ENCODE data around the gene ADAMTS9. TPM values are rescaled to one million over a fixed set of nuclear protein-coding genes. Genes with fewer than 3 reads are reported as not detected.

Gene ADAMTS9
- total RNA-seq, 1 donor from 2014 or later = 261 TPM

DNA sequence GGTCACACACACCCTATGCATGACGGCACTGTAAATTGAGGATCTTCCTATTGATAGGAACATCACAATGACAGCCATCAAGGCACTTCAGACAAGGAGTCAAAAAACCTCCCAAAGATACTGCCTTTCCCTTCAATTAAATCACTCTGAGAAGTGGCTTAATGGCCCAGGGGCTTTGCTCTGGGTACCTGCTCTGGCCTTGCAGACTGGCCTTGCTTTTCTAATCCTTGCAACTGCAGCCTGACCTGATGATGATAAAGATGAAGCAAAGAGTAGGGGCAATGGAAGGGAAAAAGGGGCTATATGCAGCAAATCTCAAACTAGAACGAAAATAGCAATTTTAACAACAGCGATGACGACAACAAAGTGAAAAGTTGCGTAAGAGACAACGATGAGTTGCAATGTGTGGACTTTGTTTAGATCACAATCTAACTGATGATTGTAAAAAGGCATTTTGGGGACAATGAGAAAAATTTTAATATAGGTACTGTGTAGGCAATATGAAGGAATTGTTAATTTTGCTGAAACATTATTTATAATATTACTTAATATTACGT is 14.6 kb downstream of the ADAMTS9 start:
- H3K4me3 Mint-ChIP-seq (ENCODE audit: unreplicated experiment) = no peak overlapping the region
- no peaks in the 10 kb centered on the region for H3K27me3 Mint-ChIP-seq (ENCODE audit: unreplicated experiment)
- H3K9me3 Mint-ChIP-seq (ENCODE audit: unreplicated experiment) = no peaks in the 10 kb centered on the region
- no peak for TF ChIP-seq CTCF (IDR thresholded peaks at IDR 0.05; ENCODE audit: unreplicated experiment)
- peaks cover 59% of the 10 kb centered on the region for H3K36me3 Mint-ChIP-seq (ENCODE audit: low read depth, unreplicated experiment)
- peaks cover 48% of the 10 kb centered on the region for H3K4me1 Mint-ChIP-seq (ENCODE audit: unreplicated experiment)
- H3K27ac Mint-ChIP-seq (ENCODE audit: unreplicated experiment) = no peak overlapping the region
- DNase-seq (ENCODE audit: low spot score) = no peak

DNA sequence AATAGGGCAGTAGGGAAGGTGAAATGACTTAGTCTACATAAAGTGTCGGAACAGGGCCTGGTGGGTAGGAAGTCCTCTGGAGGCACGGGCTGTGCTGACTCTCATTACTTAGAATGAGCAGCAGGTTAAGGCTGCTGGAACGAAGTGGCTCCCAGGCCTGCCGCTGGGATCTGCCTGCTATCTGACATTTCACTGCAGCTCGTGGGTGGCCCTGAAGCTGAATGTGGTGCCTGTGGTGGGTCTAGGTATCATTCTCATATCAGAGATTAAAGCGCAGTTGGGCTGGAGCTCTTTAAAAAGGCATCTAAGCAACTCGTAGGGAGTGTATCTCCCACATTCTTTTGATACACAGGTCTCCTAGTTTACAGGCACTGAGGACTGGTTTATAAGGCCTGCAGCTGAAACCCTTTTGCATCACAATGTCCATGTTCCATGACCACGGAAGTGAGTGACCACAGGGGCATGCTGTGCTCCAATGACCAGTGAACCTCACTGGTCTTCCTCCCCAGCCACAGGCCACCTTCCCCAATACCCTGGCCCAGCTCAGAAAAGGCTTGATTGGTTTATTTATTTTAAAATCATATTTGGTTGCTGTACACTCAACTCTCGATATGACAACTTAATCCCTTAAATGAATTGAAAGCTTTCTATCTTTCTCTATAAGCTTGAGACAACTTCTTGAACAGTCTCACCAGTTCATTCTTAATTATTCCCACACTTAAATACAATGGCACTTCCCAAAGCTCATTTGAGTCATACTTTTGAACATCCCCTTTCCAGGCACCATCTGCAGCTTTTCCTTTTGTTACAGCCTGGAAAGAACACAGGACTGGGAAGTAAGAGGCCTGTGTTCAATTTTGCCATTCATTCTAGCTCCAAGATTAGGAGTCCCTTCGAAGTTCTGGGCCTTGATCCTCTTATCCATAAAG is 19.0 kb downstream of the ADAMTS9 start:
- Mint-ChIP-seq H3K27me3 (ENCODE audit: unreplicated experiment) (no peaks in the 10 kb centered on the region), H3K36me3 (ENCODE audit: low read depth, unreplicated experiment) (peaks cover 59% of the 10 kb centered on the region), H3K4me1 (ENCODE audit: unreplicated experiment) (peaks cover 37% of the 10 kb centered on the region), H3K27ac (ENCODE audit: unreplicated experiment) (no peak overlapping the region), H3K9me3 (ENCODE audit: unreplicated experiment) (no peaks in the 10 kb centered on the region), H3K4me3 (ENCODE audit: unreplicated experiment) (peak overlapping the region; percentile 27)
- no peak for TF ChIP-seq CTCF (IDR thresholded peaks at IDR 0.05; ENCODE audit: unreplicated experiment)
- no peak for DNase-seq (ENCODE audit: low spot score)

DNA sequence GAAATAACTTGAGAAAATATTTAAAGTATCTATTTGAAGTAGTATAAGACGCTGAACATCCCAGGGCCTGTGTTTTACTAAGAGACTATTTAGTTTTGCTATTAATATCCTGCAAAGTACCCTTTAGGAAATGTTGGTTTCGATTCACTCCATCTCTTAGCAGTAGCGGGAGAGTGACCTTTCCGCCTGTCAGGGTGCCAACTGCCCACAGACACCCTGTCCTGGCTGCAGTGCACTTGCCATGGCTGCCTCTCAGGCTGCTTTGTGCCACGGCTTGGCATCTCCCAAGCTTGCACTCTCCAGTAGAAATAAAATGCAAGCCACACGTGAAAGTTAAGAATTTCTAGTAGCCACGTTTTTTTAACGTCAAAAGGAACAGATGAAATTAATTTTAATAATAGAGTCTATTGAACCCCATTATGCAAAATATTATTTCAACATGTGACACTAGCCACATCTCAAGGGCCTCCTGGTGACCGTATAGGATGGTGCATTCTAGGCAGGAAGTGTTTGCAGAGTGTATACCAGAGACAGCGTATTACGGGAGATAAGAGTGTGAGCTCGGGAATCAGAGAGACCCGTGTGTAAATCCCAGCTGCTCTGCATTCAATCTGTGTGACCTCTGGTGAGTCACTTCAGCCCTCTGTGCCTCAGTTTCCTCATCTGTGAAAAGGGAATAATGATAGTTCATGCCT is 19.8 kb downstream of the ADAMTS9 start:
- no peak overlapping the region for H3K27ac Mint-ChIP-seq (ENCODE audit: unreplicated experiment)
- peaks cover 58% of the 10 kb centered on the region for H3K36me3 Mint-ChIP-seq (ENCODE audit: low read depth, unreplicated experiment)
- no peak for TF ChIP-seq CTCF (IDR thresholded peaks at IDR 0.05; ENCODE audit: unreplicated experiment)
- no peaks in the 10 kb centered on the region for H3K9me3 Mint-ChIP-seq (ENCODE audit: unreplicated experiment)
- peak overlapping the region; percentile 27 for H3K4me3 Mint-ChIP-seq (ENCODE audit: unreplicated experiment)
- H3K4me1 Mint-ChIP-seq (ENCODE audit: unreplicated experiment) = peaks cover 37% of the 10 kb centered on the region
- H3K27me3 Mint-ChIP-seq (ENCODE audit: unreplicated experiment) = no peaks in the 10 kb centered on the region
- no peak for DNase-seq (ENCODE audit: low spot score)

GRCh38 chr3:64667138-64667537 is 20.7 kb downstream of the ADAMTS9 start:
- Mint-ChIP-seq H3K9me3 (ENCODE audit: unreplicated experiment) (no peaks in the 10 kb centered on the region), H3K27ac (ENCODE audit: unreplicated experiment) (no peak overlapping the region), H3K27me3 (ENCODE audit: unreplicated experiment) (no peaks in the 10 kb centered on the region), H3K36me3 (ENCODE audit: low read depth, unreplicated experiment) (peaks cover 58% of the 10 kb centered on the region), H3K4me3 (ENCODE audit: unreplicated experiment) (peak overlapping the region; percentile 63), H3K4me1 (ENCODE audit: unreplicated experiment) (peaks cover 37% of the 10 kb centered on the region)
- DNase-seq (ENCODE audit: low spot score) = no peak
- no peak for TF ChIP-seq CTCF (IDR thresholded peaks at IDR 0.05; ENCODE audit: unreplicated experiment)

Data from endothelial cell (in vitro differentiated cells).